NCI-H226 (cell line): ENCODE results near the gene COL1A1.

Experiments
- DNase-seq: peaks from one replicate; pipeline ENCODE4 v3.0.0-alpha.2; 2015

COL1A1 gene

DNA sequence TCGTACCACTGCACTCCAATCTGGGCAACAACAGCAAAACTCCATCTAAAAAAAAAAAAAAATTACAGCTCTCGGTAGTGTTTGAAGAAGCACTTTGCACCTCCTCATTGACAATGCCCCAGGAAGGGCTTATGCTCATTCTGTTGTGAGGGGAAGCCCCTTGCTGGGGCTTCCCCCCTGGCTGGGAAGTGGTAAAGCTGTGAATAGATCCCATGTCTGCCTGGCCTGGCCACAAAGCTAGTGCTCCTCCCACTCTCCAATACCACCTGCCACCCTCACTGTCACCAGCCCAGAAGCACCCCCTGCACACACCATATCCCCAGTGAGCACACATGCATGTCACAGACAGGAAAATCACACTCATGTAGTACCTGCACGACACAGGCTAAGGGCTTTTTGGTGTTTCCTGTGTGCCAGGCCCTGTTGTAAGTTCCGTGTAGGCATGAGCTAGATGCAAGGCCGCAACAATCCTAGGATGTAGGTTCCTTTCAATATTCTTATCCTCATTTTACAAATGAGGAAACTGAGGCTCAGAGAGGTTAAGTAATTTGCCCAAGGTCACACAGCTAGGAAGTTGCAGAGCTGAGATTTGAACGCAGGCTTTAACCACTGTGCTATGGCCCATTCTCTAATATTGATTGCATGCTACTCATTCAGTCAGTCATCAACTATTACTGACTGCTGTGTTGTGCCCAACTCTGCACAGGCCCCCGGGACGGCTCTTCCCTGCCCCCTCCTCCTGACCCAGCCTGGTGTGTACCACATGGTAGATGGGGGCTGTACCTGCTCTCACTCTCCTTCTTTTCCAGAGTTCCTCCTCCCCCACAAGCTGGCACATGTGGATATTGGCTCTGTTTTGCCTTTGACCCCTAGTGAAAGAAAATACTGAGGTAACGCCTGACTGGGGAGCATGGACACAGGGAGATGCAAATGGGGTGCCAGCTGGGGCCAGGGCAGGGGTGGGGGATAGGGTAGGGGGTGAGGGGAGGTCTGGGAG, 11.9 kb upstream of the COL1A1 start:
- DNase-seq, result no peak

DNA sequence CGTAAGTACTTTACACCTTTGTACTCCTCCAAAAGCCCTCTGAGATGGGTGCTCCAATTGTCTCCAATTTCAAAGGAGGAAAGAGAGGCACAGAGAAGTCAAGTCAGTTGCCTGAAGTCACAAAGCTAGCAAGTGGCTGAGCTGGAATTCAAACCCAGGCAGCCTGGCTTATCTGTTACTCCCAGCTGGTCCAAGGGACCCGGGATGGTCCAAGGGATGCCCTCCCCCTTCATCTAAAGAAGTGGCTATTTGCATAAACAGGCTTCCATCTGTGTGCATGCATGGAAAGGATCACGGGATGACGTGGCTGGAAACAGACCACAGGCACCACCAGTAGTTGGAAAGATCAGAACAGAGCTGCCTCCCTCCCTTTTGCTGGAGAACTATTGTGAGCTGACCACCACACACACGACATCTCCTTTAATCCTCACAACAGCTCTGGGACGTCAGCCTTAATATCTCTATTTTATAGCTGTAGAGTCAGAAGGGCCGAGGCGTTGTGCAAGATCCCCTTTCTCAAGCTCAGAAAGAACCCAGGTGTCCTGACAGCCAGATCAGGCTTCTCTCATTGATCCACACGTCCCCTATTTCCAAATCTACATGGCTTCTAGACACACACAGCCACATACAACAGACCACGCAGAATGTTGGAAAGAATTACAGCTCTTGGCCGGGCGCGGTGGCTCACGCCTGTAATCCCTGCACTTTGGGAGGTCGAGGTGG, 10.9 kb upstream of the COL1A1 start:
- no peak for DNase-seq

DNA sequence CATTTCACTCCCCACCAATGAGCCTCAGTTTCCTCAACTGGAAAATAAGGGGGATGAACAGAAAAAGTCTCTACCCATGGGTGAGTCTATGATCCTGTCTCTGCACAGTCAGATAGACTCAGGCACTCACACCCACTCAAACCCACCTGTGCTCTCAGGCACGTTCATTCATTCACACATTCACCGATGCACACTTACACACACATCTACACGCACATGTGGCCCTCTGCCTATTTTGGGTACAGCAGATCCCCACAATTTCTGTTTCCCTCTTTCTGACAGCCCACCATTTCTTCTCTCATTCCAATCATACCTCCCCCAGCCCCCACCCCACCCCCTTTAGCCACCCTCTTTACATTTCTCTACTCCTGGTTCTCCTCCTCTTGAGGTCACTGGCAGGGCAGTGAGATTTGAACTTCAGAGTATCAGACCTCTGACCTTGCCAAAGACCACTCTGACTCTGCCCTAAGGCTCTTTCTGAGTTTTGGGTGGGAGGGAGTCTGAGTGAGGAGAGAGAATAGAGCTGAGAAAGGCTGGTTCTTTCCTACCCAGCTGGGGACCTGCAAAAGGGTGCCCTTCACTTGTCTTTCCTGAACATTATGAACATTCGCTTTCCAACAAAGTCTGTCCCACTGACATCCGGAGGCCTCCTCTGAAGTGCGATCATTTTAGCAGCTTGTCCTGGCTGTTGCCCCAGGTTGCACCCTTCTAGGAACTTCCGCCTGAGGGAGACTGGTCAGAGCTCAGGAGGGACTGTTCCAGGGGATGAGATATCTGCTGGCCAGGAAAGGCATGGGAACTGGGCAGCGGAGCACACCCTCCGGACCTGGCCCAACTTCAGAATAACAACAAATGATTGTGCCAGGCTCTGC, 10.1 kb upstream of the COL1A1 start:
- DNase-seq, result no peak

DNA sequence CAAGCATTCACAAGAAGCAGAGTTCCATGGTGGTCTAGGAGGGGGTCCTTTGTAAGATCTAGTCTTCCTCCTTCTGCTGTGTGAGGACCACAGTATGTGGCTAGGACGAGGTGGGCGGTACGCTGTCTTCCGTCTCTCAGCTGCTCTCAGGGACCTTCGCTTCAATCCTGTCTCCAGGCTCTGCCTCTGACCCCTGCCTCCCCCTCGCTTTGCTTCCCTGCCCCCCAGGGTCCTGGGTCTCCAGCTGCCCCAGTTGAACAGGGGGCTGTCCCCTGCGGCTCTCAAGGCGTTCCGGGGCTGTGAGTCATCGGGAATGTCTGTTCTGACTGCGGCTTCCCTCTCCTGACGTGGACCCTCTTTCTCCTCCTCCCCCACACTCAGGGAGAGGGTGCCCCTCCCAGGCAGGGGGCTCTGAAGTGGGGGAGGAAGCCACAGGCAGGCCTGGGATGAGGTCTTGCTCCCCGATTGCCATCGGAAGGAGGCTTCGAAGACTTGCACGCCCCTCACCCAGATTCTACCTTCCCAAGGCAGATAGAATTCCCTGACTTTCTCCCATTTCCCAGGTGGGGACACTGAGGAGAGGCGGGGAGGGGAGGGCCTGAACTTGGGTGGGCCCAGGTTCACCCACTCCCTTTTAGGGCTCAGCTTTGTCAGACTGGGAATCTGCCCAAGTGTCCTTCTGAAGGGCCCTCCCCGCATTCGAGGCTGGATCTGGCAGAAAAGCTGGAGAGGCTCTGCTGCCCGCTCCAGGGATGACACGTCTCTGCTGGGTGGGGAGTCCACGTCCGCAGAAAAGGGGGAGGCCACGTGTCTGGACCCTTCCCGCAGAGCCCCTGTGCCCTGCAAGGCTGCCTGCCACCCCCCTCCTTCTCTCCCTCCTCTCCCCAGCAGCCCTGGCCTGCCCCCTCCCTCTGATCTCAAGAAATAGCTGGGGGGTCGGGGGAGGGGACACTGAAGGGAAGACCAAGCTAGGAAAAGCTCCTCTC, 9.1 kb upstream of the COL1A1 start:
- peak; percentile 97 for DNase-seq

DNA sequence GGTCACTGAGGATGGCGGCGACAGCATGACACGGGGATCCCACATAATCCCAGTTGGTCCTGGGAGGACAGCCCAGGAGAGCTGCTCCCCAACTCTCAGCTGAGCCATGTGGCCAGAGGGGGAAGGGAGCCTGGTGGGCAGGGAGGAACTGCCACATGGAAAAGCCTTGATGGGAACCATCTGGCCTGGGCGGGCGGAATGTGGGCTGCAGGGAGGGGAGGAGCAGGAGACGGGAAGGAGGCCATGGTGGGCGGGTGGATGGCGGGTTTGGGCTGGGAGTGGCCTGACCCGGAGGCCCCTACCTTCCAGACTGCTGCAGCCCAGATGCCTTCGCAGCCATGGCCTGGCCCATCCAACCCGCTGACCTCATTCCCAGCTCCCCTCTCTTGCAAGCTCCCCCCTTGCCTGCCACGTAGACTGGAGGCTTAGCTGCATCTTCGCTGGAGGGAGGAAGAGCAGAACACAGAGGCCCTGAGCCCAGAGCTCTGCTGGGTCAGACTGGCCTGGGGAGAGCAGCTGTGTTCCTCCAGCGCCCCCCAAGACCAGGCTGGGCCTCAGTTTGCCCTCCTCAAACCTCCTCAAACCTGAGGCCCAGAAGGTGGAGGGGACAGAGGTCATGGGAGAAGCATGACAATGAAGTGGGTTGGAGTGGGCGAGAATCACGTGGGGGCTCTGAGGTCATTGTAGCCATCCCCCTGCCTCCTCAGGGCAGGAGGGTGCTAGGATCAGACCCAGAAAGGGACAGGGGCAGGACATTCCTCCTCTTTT, 8.2 kb upstream of the COL1A1 start:
- DNase-seq, result peak; percentile 99

DNA sequence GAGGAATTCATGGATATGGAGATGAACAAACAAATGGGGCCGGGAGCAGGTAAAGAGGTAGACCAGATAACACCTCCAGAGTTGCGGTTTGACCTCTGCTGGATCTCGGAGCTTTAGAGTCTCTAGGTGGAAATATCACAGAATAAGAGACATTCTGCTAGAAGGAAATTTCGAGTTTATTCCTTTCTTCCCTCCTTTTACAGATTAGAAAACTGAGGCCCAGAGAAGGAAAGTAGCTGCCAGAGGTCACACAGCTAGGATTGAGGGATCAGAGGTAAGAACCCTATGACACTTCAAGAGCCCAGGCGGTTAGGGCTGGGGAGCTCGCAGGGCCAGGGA, 7.7 kb upstream of the COL1A1 start:
- DNase-seq, result no peak

DNA sequence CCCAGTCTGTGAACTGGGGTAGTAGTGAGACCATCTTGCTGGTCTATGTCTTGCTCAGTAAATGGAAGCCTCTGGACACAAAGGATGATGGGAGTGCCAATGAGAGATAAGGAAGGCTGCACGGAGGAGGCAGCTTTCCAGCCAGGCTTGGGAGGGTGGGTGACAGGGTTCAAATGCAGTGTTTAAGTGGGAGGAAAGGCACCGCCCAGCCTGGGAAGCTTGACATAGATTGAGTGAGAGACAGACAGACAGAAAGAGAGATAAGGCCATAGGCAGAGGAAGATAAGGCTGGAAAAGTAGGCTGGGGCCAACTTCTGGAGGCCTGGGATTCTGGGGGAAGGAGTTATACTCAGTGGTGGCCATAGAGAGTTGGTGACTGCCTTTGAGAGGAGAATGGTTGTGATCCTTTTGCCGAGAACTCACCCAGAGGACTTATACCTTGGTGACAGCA, 7.2 kb upstream of the COL1A1 start:
- peak; percentile 85 for DNase-seq

DNA sequence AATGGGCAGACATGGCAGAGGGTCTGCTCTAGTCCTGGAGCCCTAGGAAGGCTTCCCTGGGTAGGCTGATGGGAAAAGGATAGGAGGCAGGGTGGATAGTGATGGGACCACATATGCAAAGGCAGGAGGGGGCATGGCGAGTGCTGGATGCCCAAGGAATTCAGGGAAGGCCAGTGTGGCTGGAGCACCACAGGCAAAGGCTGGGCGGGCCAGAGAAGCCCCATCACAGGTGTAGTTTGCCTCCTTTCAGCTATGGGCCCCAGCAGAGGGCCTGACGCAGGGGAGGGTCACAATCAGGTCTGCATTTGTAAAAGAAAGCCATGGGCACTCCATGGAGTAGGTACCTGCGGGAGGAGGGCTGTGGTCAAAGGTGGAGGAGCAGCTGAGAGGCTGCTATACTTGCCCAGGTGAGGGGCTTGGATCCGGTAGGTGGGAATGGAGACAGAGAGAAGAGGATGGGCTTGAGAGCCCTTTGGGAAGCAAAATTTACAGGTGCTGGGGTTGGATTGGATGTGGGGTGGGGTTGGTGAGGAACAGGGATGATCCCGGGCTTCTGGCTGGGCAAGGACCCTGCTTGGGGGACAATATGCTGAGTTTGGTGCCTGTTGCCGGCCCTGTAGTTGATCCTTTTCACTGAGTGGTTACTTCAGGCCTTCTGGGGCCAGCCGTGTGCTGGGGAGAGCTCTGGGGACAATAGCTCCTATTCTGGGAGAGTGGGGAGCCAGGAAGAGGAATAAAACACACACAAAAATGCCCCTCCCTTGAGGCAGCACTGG, 6.5 kb upstream of the COL1A1 start:
- DNase-seq, result no peak

DNA sequence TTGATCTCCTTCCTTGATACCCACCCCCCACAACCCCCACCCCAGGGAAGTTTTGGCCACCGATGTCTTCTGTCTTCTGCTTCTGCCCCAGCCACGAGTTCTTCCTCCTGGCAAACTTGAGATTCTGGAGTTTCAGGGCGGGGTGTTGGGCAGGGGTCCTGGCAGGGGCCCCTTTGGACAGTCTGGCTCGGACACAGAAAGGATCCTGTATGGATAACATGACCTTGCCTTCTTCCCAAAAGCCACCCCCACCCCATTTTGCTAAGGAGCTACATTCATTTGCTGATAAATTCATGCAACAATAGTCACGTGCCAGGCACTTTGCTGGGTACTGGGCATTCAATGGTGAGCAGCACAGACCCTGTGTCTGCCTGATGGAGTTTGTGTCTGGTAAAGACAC, 5.9 kb upstream of the COL1A1 start:
- no peak for DNase-seq

DNA sequence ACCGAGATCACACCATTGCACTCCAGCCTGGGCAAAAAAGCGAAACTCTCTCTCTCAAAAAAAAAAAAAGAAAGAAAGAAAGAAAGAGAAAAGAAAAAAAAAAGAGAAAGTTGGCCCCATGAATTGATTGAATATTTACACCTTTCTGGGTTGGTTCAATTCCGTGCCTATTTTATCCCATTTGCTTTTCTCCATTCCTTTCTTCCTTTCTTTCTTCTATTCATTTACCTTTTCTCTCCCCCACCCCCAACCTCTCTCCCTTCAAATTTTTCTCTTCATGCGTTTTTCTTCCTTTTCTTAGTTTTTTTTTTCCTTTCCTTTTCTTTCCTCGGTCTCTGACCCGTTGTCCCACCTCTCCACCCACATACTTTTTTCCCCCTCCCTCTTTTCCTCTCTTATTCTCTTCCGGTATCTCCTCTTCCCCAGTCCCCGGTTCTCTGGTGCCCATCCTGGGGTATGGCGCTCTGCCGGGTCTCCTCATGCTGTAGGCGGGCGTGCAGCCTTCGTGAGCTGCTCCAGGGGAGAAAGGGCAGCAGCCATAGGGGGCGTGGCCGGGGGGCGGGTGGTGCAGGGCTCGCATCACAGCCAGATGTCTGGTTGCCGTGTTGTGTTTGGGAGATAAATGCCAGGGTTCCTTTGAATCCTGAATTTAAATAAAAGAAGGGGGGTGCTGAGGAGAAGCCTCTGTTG, 5.3 kb upstream of the COL1A1 start:
- no peak for DNase-seq

DNA sequence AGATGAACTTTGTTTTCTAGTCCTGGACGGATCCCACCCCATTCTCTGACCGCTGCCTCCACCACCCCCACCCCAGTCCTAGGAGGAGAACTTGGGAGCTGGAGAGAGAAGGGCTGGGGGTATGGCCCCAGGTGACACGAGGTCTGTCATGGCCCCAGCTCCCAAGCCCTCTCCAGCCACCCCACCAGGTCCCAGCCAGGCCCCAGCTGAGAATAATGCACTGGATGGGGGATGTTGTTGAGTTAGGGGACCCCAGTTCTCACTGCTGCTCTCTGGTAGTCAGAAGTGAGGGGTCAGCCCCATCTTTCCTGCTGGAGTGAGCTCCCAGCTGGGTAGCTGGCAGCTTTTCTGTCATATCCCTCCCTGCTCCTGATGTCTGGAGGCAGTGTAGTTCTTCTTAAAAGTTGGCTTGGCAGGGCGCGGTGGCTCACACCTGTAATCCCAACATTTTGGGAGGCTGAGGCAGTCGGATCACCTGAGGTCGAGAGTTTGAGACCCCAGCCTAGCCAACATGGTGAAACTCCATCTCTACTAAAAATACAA, 4.6 kb upstream of the COL1A1 start:
- no peak for DNase-seq

DNA sequence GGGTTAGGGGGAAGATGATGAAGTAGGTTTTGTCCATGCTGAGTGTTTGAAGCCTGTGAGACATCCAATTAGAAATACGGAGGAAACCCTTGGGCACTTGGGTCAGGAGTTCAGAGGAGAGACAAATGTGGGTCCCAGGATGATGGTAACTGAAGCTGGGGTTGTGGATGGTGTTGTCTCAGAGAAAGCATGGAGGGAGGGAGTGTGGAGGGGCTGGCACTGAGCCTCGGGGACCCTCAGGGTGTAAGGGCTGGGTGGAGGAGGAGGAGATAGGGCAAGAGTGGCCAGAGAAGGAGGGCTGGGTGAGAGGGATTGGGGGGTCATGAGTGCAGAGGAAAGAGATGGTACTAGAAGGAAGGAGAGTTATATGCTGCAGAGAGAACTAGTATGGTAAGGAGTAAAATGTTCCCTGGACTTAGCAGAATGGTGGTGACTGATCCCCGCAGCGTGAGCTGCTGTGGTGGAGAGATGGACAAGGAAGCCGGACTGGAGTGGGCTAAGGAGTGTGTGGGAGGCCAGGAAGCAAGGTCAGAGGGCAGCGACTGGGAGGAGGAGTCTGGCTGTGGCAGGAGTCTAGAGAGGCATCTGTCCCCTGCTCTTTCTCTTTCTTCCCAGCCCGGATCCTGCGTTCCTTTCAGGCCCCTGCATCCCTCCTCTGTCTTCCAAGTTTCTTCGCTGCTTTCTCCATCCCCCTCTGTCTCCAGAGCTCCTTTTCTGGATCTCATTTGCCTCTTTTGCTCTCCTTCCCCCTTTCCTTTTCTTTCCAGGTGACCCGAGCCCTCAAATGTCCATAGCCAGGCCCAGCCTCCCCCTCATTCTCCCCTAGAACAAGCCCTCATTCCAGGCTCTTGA, 3.9 kb upstream of the COL1A1 start:
- DNase-seq, result no peak

DNA sequence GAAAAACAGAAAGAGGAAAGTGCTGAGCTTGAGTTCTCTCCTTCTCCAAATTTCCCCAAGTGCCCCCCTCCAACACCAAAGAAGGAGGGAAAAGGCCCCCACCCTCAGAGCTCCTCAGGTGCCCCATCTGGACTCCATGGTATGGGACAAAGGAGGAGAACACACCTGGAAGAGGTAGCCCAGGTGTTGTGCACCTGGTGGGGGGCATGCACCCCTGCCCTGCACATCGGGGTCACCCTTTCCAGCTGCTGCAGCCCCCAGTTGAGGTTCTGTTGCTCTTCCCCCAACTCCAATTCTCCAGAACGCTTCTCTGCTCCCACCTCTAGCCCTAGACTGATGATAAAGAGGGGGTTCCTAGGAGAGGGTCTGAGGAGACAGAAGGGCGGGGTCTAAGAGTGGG, 3.0 kb upstream of the COL1A1 start:
- no peak for DNase-seq

DNA sequence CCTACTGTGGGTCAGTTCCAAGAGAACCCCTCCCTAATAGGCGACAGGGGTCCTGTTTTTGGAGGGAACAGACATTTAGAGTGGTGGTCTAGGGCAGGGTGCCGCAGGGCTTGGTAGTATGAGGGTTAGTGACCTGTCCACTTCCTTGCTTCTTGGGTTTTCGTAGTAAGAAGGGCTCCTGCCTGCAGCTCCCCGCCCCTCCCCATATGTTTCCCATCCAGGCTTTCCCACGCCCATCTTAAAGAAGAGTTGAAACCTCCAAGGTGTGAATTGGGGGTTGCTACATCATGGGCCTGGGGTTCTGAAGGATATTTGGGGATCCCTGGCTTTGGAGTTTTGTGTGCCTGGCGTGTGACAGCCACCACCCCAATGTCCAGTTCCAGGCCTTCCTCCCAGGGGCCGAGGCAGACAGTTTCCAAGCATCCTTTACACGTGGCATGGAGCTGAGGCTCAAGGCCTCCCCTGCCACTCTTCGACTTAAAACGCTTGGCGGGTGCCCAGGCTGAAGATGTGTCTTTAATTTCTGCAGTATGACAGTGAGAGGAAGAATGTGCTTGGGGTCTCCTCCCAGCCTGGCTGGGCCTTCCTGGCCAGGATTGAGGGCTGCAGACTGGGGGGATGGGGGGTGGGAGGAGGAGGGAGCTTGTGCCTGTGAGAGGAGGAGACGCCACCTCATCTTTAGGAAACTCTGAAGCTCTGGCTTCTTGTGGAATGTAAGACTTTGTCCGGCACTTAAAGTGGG, 2.3 kb upstream of the COL1A1 start:
- DNase-seq, result no peak

DNA sequence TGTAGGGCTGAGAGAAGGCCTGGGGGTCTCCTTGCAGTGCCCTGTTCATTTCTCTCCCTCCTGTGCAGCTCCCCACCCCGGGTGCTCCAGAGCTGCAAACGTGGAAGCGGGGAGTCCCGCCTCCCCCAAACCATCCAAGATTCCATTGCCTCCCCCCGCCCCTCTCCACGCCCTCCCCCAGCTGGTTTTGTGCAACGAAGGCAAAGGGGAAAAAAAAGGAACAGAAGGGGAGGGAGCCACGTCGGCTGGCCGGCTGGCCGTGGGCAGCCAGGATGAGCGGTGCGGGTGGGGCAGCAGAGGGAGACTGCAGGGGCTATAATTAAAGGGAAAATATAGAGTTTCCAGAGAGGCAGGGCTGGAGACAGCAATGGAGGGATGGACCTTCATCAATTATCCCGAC, 1.7 kb upstream of the COL1A1 start:
- no peak for DNase-seq

DNA sequence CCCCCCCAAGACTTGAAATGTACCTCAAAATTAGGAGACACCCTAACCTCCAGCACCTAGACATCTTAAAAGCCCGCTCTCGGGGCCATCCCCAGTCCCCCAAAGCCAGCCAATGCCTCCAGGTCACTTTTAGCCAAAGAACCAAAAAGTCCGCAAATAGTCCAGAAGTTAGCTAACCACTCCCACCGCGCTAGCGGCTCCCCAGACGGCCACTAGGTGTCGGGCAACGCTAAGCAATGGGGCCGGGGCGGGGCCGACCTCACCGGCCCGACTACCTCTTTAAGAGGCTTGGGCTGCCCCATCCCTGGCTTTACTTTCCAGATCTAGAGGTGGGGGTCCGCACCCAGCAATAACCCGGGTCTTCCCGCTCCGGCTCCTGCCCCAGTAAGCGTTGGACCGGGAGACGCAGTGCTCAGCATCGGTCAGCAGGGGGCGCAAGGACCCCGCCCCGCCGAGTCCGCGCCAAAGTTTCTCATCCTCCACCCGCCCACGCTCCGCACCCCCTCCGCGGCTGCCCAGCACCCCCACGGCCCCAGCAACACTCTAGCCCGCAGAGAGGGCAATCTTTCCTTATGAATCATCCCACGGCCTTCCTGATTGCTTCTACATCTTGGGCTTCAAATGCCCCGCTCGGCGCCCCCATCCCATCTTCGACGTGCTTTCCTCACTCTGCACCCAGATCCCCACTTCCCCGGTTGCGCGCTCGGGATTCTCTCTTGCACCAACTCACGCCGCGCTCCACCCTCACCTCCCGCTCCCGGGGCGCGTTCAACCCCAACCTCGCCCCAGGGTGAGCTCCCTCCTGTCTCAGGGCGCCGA, 765 bp downstream of the COL1A1 start:
- peak; percentile 87 for DNase-seq
